Osteoblast (primary cell): Measurements from ENCODE around the gene BCAP31. TPM values are rescaled to one million over a fixed set of nuclear protein-coding genes. Genes with fewer than 3 reads are reported as not detected.
"Not testable (repeated sequence)": the region's sequence is repeated elsewhere in the genome, so short reads cannot be mapped to it uniquely, and the experiment has no call there.

Source experiments
- DNase-seq: peaks from one replicate; pipeline ENCODE4 v3.0.0; 2011; ENCODE audit warnings: low spot score, mixed read lengths; ENCODE audit not compliant: insufficient read length; ENCODE audit errors: missing footprints
- H2AFZ ChIP-seq: 2 replicates; pipeline ENCODE4 v1.6.0; 2011; ENCODE audit warnings: mild to moderate bottlenecking, low read length
- H3K27ac ChIP-seq: 2 replicates; pipeline ENCODE4 v1.5.1; 2011; ENCODE audit warnings: mild to moderate bottlenecking, low read depth, low read length, moderate library complexity
- H3K27me3 ChIP-seq: 2 replicates; pipeline ENCODE4 v1.6.0; 2012; ENCODE audit warnings: mild to moderate bottlenecking, control low read depth, inconsistent platforms, low read length, moderate library complexity; ENCODE audit not compliant: insufficient read depth
- H3K36me3 ChIP-seq: 2 replicates; pipeline ENCODE4 v1.5.1; 2011; ENCODE audit warnings: mild to moderate bottlenecking, low read length, control low read depth, moderate library complexity; ENCODE audit not compliant: insufficient read depth
- H3K4me1 ChIP-seq: 2 replicates; pipeline ENCODE4 v1.5.1; 2011; ENCODE audit warnings: mild to moderate bottlenecking, low read length, control low read depth, moderate library complexity; ENCODE audit not compliant: insufficient read depth
- H3K4me2 ChIP-seq: 2 replicates; pipeline ENCODE4 v1.6.0; 2011; ENCODE audit warnings: mild to moderate bottlenecking, low read length; ENCODE audit not compliant: insufficient read depth
- H3K4me3 ChIP-seq: fragments of 200-600 bp; sonication (generic); 3 replicates; pipeline ENCODE4 v1.5.1; 2012; ENCODE audit warnings: mild to moderate bottlenecking, low read length, inconsistent platforms; ENCODE audit not compliant: insufficient read depth
- H3K79me2 ChIP-seq: 2 replicates; pipeline ENCODE4 v1.6.0; 2012; ENCODE audit warnings: mild to moderate bottlenecking, low read length, control low read depth, inconsistent platforms; ENCODE audit not compliant: insufficient read depth
- H3K9me3 ChIP-seq: 2 replicates; pipeline ENCODE4 v1.5.1; 2011; ENCODE audit warnings: low read depth, low read length, control low read depth
- H4K20me1 ChIP-seq: 2 replicates; pipeline ENCODE4 v1.6.0; 2012; ENCODE audit warnings: mild to moderate bottlenecking, low read length, control low read depth; ENCODE audit not compliant: insufficient read depth
- total RNA-seq: library from RNA; depleted of rRNA; stranded (reverse); fragments of >200 nt; gene quantifications from 2 replicates; pipeline ENCODE4 v1.2.3, GENCODE V29; 2012
- TF ChIP-seq, protein P1 (sequence below): IDR thresholded peaks from 2 replicates; pipeline ENCODE4 v1.5.1; 2011; ENCODE audit warnings: mild to moderate bottlenecking, low read depth, low read length, moderate library complexity; ENCODE audit errors: extremely low read depth

BCAP31 gene
- total RNA-seq, 1 donor, result 118 TPM

DNA sequence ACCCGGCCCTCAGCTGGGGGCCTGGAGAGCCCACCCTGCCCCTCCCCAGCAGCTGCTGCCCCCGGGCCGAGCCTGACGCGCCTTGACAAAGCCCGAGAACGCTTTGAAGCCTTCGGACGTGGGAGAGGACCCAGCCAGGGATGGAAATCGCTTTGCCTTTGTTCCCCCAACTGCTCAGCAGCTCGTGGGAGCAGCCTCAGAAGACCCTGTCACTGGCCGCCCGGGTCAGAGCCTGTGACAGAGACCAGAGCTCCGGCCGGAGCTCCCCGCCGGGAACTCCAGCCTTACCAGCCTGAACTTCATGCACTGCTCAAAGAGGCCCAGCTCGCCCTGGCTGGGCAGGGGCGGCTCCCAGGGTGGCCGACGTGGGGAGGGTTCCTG is 39.0 kb downstream of the BCAP31 start:
- H4K20me1 ChIP-seq, result peaks cover 7% of the 10 kb centered on the region
- no peaks in the 10 kb centered on the region for H3K4me1 ChIP-seq
- peak; percentile 76 for DNase-seq
- no peaks in the 10 kb centered on the region for H3K36me3 ChIP-seq
- no peaks in the 10 kb centered on the region for H3K9me3 ChIP-seq
- no peak overlapping the region for H2AFZ ChIP-seq
- H3K27me3 ChIP-seq, result no peaks in the 10 kb centered on the region
- TF ChIP-seq, protein P1, sequence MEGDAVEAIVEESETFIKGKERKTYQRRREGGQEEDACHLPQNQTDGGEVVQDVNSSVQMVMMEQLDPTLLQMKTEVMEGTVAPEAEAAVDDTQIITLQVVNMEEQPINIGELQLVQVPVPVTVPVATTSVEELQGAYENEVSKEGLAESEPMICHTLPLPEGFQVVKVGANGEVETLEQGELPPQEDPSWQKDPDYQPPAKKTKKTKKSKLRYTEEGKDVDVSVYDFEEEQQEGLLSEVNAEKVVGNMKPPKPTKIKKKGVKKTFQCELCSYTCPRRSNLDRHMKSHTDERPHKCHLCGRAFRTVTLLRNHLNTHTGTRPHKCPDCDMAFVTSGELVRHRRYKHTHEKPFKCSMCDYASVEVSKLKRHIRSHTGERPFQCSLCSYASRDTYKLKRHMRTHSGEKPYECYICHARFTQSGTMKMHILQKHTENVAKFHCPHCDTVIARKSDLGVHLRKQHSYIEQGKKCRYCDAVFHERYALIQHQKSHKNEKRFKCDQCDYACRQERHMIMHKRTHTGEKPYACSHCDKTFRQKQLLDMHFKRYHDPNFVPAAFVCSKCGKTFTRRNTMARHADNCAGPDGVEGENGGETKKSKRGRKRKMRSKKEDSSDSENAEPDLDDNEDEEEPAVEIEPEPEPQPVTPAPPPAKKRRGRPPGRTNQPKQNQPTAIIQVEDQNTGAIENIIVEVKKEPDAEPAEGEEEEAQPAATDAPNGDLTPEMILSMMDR, result no peak
- H3K27ac ChIP-seq, result no peak overlapping the region
- no peak overlapping the region for H3K4me2 ChIP-seq
- H3K79me2 ChIP-seq, result peaks cover 3% of the 10 kb centered on the region
- H3K4me3 ChIP-seq, result no peak overlapping the region

DNA sequence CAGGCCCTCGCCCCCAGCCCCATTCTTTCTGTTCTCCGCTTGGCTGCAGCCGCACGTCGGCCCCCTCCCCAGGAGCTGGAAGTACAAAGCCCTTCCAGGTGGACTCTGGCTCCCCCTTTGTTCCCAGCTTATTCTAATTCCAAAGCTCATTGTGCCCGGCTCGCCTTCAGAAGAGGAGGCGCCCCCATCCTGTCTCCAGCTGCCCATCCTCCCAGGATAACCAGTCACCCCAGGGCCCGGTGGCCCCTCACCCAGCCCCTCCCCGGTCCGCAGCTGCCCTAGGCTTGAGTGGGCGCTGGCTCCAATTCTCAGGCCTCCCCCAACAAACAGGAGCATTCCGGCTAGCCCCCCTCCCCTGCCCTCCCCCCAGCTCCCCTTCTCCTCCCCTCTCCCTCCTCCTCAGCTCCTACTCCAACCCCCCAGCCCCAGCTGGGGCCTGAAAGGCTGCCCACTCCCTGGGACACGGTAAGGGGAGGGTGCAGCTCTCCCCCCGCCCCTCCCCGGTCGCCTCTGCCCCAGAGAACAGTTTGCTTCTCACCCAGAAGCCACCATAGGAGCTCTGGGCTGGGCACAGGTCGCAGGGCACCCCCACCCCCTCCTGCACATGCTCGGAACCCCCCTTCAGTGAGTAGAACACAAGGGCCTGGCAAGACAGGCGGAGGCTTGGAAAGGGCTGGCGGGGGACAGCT is 39.6 kb downstream of the BCAP31 start:
- Histone ChIP-seq H3K4me1 (no peaks in the 10 kb centered on the region), H2AFZ (no peak overlapping the region), H3K4me3 (no peak overlapping the region), H3K27me3 (no peaks in the 10 kb centered on the region), H3K27ac (no peak overlapping the region), H3K36me3 (no peaks in the 10 kb centered on the region), H4K20me1 (peaks cover 2% of the 10 kb centered on the region), H3K79me2 (no peaks in the 10 kb centered on the region), H3K4me2 (no peak overlapping the region), H3K9me3 (no peaks in the 10 kb centered on the region)
- TF ChIP-seq, protein P1, result no peak
- DNase-seq, result peak; percentile 46

DNA sequence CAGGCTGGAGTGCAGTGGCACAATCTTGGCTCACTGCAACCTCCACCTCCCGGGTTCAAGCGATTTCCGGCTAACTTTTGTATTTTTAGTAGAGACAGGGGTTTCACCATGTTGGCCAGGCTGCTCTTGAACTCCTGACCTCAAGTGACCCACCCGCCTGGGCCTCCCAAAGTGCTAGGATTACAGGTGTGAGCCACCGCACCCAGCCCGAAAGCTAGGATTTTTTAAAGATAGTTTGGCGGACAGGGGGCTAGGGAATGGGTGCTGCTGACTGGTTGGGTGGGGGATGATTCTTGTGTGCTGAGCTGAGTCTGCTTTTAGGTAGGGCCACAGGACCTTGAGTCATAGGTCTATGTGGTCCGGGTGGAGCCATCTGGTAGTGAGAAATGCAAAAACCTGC is 40.7 kb downstream of the BCAP31 start:
- H3K4me3 ChIP-seq, H3K27ac ChIP-seq, H3K9me3 ChIP-seq, H3K4me1 ChIP-seq, H3K27me3 ChIP-seq, H4K20me1 ChIP-seq, H2AFZ ChIP-seq, H3K79me2 ChIP-seq, H3K4me2 ChIP-seq, H3K36me3 ChIP-seq: not testable (repeated sequence)
- peak; percentile 36 for DNase-seq

DNA sequence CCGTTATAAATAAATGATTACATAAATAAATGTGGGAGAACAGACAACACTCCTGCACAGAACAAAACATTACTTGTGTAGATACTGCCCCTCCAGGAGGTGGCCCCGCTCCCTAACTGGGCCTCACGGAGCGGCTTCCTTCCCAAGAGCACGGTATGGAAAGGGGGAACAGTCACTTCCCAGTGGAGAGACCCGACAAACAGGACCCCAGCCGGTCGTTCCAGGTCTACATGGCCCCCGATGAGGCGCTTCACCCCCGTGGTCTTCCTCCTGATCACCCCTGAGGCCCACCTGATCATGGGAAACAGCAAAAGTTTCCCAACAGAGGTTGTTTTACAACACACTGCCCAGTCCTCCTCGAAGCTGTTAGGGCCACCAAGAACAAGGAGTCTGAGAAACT is 43.0 kb downstream of the BCAP31 start:
- Histone ChIP-seq H4K20me1 (no peaks in the 10 kb centered on the region), H3K79me2 (no peaks in the 10 kb centered on the region), H3K9me3 (no peaks in the 10 kb centered on the region), H3K4me1 (no peaks in the 10 kb centered on the region), H3K4me3 (no peak overlapping the region), H2AFZ (no peak overlapping the region), H3K27ac (no peak overlapping the region), H3K4me2 (no peak overlapping the region), H3K27me3 (no peaks in the 10 kb centered on the region), H3K36me3 (no peaks in the 10 kb centered on the region)
- TF ChIP-seq, protein P1, result no peak
- peak; percentile 52 for DNase-seq
